Measurements from ENCODE around the gene NDOR1.

NDOR1 gene

DNA sequence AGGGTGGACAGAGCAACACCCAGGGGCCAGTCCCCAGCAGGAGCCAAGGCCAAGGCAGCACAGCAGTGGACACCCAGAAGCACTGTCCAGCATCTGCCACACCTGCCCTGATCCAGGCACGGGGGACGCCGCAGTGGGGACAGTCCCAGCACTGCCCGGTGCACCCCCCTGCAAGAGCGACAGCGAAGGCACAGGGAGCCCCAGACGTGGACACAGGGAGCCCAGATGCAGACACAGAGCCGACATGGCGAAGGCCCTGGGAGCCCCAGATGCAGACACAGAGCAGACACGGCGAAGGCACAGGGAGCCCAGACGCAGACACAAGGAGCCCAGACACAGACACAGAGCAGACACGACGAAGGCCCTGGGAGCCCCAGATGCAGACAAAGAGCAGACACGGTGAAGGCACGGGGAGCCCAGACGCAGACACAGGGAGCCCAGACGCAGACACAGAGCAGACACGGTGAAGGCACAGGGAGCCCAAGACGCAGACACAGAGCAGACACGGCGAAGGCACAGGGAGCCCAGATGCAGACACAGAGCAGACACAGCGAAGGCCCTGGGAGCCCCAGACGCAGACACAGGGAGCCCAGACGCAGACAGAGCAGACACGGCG is 21.4 kb upstream of the NDOR1 start:
- DNase-seq: no peak

DNA sequence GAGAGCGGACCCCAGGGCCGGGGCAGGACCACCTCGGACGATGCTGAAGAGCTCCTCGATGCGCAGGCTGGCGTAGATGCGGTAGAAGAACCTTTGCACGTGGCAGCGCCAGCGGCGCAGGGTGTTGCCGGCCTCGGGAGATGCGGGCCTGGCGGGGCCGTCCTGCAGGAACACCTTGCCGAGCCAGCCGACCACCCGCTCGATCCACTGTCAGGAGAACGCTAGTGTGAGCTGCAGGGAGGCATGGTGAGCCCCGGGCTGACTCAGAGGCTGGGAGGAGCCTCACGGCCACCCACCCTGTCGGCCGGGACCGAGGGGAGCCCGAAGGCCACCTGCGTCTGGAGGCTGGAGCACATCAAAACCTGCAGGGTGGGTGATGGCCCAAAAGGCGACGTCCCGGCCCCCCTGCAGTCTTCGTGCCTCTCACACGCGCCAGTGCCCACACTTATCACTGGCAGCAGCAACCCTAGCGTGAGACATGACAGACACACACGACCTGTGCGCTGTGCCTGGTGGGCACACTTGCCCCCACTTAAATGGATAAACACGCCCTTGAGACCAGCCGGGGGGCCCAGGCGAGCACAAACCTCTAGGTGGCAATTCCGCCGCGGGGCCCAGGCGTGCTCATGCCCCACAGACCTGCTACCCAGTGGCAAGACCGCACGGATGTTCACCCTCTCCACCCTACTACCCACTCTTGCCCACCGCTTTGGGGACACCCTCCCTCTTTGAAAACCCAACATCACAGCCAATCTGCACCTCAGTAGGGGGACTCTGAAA is 20.4 kb upstream of the NDOR1 start:
- no peak for DNase-seq

DNA sequence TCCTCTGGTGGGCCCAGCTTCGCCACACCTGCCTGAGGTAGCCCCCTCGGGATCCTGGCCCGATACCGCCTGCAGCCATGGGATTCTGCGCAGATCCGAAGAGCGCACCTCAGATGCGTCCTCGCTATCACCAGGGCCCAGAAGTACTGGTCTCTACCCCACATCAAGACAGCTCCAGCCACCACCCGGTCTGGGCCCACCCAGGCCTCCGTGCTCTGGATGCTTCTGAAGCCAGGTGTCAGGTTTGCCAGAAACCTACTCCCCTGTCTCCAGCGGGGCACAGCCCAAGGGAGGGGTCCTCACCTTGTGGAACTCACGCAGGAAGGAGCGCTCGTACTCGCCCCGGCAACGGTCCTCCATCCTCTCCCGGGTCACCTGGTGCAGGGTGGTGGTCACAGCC is 19.6 kb upstream of the NDOR1 start:
- no peak for DNase-seq

DNA sequence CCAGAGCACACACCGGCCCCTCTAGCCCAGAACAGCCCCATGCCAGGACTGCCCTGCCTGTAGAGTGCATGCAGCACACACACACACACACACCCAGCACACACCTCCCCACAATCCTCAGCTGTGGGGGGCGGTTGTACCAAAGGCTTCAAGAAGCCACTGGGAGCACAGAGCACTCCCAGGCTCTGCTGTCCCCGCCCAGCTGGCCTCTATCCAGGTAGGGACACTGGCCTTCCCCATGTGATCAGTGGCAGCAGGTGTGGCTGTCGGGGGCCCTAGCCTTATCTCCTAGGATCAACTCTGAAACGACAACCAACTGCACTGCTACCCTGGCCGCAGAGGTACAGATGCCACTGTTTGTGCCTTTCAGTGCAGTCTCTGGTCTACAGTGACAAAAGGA is 19.1 kb upstream of the NDOR1 start:
- no peak for DNase-seq

DNA sequence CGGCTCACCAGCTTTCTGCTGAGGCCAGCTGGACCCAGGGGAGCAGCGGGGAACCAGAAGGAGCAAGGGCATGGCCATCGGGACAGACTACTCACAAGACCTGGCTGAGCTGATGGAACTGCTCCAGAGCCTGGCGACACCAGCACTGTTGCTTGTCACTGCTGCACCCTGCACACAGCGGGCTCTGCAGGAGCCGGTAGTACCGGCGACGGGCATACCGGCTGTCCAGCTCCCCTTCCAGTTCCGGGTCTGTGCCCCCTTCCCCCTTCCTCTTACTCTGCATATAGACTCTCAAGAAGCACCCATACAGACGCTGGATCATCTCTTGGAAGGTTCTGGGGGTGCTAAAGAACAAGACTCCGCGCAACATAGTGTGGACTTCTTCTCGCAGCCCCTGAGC is 18.1 kb upstream of the NDOR1 start:
- no peak for DNase-seq

DNA sequence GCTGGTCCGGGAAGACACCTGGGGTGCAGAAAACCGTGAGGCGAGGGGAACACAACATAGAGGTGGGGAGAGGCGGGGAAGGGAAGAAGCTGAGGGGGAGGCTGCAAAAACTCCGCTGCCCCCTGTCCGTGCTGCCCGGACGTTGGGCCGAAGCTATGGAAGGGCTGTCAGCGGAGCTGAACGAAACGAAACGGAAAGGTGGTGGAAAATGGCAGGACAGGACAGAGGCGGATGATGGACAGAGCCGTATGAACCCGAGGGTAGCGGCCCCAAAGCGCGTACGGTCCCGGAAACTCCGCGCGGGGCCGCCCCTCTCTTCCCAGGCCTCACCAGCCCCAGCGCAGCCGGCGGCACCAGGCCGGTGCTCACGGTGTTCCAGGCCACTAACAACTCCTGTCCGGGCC is 17.4 kb upstream of the NDOR1 start:
- no peak for DNase-seq

DNA sequence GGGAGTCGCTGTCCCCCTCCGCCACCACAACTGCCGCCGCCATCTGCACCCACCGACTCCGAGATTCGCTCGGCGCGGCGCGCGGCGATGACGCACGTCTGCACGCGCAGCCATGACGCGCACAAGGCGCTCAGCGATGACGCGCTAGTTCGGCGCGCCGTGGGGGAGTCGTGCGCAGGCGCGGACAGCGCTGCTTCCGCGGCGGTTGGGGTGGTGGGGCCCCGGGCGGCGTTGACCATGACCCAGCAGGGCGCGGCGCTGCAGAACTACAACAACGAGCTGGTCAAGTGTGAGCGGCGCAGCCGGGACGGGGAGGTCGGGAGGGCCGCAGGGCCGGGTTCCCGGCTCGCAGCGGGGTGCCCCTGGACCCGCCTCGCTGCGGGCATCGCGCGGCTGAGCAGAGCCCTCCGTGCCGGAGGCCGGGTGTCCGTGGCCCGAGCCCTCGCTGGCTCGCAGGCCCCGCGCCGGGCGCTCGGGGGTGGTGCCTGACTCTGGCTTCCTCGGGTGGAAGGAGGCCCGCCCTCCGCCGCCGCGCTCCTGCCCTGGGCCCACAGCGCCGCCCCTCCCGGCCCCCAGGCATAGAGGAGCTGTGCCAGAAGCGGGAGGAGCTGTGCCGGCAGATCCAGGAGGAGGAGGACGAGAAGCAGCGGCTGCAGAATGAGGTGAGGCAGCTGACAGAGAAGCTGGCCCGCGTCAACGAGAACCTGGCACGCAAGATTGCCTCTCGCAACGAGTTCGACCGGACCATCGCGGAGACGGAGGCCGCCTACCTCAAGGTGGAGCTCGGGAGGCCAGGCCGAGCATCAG is 16.8 kb upstream of the NDOR1 start, which contains the start of the genes ANAPC2 and SSNA1:
ANAPC2 (minus strand) TSS at position 71 of the 807 bp plus-strand sequence; CDS start at position 43, 28 bp downstream.
SSNA1 (plus strand) TSS at position 187 of the 807 bp plus-strand sequence; CDS start at position 238, 51 bp downstream.
- DNase-seq: no peak

DNA sequence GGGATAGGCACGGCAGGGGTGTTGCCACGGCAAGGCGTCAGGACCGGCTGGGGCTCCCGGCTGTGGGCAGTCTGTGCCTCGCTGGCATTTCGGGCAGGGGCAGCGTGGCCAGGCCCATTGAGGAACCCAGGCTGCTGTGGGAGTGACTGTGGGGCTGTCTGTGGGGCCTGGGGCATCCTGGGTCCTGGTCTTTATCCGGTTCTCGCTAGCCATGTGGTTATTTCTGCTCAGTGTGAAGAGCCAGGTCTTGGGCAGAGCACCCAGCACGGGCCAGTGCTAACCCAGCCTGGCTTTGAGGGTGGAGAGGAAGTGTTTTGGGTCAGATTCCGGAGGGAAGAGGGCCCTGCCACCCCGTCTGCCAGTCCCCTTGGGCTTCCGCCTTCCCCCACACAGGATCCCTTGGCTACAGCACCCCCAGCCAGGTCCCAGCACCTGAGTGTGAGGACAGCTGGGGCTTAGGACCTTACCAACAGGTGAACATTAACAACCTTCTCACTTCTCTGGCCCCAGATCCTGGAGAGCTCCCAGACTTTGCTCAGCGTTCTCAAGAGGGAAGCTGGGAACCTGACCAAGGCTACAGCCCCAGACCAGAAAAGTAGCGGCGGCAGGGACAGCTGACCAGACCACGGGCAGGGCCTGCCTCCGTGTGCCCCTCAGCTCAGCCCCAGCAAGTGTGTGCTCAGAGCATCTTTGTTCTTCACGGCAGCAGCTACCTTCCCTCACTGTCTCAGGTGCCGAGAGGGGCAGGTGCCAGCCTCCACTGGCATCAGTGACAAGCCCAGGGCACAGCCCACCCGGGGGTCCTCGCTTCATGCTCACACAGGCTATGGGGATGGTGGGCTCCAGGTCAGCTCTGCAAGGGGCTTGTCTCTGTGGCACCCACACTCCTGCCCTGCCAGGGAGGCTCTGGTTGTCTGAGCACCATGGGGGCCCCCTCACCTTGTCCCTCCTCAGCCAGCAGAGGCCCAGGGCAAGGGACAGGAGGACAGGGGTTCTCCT is 15.9 kb upstream of the NDOR1 start:
- DNase-seq: no peak

DNA sequence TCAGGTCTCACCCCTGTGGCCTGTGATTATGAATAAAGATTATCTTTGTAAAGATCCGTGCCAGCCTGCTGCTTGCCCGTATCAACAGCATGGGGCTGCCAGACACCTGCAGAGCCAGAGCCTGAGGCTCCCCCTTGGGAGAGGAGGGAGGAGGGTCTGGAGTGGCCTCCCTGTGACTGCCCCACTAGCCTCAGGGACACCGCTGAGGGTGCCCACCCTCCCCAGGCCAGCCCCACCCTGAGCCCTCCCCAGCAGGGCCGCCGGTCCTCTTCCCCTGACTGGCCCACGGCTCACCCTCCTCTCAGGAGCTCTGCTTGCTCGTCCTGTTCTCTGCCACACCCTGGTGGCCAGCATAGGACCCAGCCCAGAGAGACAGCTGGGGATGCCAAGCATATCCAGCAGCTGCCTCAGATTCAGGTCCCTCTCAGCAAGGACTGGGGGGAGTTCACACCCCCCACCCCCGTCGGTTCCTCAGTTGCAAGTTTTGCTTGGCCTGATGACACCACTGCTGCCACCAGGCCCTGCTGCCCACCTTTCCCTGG is 15.1 kb upstream of the NDOR1 start:
- no peak for DNase-seq

DNA sequence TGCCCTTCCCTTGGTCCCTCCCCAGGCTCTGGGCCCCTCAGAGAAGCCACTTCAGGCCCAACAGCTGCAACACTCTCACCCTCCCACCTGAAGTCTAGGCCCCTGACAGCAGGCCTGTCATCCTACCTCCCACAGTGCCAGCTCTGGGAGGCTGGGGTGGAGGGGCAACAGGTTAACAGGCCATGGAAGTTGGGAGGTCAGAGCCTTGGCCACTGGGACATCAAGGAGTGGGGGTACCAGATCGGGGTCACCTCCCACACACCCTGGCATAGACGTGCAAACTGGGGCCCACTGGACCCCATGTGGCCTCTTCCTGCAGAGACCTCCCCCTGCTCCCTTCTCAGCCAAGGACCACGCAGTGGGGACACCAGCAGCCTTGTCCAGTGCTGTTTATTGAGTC is 14.3 kb upstream of the NDOR1 start:
- no peak for DNase-seq

DNA sequence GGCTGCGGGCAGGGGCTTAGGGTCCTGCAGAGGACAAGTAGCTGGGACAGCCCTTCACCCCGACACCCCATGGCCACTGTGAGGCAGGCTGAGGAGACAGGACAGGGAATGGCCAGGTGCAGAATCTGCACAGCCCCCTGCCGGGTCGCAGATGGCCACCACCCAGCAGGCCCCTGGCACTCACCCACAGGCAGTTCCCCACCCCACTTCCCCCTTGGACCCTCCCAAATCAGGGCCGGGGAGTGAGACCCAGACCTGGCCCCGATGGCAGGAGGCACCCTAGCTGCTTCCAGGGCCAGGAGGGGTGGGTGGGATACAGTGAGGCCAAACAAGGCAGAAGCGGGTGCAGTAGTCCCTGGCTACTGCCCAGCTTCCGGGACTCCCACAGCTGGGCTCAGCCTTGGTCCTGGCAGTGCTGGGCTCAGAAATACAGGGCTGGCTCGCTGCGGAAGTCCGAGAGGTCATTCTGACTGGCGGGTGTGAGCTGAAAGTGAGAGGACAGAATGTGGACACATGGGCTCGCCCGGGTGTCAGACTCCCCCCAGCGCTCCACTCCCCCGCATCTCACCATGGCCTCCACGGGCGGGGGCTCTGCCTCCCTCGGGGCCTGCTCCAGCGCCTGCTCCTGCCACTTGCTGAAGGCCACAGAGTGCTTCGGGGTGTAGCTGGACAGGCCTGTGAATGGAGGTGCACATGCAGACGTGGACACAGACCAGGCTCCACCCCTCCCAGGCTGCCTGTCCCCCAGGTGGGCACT is 13.6 kb upstream of the NDOR1 start:
- DNase-seq: no peak

DNA sequence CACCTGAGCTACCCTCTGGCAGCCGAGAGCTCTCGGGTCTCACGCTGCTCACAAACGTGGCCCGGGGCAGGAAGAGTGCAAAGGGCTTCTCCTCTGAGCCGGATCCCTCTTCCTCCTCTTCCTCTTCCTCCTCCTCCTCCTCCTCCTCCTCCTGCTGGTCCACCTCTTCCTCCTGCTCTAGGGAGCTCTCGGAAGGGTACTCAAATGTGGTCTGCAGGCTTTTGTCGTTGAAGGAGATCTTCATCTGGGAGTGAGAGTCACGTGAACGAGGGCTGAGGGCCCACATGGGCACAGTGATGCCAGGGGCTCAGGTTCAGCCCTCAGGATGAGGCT is 13.1 kb upstream of the NDOR1 start:
- no peak for DNase-seq

DNA sequence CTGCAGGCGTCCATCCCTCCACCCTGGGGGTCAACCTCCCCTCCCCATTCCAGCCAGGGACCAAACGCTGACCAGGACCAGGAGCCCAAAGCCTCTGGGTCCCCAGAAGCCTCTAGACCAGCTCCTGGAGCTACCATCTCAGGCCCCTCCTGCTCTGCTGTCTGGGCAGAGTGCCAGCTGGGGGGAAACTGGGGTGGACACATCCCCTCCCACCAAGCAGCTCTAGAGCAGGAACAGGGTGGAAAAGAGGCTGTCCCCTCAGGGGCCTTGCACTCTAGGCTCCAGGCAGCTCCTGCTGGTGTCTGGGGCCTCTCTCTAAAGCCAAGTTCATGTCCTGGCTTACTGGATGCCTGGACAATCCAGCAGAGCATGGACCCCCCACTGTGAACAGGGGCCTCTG is 12.6 kb upstream of the NDOR1 start:
- no peak for DNase-seq

DNA sequence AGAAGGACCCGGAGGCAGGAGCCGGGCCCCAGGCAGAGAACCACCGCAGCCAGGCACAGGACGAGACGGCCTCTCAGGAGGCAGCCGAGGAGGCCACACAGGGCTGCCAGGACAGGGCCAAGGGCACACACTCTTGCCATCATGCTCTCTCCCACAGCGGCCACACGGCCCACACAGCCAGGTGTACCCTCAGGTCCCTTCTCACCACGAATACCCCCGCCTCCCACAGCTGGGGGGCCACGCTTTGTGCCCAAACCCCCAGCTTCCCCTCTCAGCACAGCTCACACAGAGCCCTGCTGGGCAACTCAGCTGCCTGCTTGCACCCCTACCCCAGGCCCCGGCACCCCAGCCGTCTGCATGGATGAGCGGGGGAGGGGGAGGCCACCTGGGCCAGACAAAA is 11.7 kb upstream of the NDOR1 start:
- DNase-seq: no peak

DNA sequence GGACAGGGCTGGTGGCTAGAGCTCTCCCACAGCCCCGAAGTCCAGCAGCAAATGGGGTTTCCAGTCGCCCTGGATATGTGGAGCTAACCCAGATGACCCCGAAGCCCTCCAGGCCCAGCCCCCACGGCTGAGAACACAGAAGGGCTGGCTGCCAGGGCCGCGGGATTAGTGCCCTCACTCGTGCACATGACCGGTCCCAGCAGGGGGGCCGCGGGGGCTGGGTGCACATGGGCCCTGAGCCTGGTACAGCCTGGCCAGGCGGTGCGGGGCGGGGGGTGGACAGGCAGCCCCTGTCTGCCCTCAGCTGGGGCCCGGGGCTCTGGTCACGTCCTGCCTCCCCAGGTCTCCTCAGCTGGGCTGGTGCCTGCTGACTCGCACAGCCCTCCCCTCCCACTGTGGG is 11.1 kb upstream of the NDOR1 start:
- DNase-seq: no peak

DNA sequence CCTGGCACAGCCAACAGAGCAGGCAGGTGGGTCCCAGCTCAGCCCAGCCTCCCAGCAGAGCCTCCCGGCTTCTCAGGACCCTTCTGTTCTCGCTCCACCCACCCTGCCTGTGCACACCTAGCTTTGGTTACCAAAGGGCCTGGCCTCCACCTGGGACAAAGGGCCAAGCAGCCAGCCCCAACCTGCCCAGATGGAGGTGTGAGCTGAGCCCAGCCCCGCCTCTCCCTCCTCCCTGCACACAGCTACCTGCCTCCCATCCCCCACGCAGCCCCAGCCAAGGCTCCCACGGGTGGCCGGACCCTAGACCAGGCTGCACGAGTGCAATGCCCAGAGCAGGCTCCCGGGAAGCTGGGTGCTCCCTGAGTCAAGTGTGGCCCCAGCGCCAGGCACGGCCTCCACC is 10.6 kb upstream of the NDOR1 start:
- no peak for DNase-seq

DNA sequence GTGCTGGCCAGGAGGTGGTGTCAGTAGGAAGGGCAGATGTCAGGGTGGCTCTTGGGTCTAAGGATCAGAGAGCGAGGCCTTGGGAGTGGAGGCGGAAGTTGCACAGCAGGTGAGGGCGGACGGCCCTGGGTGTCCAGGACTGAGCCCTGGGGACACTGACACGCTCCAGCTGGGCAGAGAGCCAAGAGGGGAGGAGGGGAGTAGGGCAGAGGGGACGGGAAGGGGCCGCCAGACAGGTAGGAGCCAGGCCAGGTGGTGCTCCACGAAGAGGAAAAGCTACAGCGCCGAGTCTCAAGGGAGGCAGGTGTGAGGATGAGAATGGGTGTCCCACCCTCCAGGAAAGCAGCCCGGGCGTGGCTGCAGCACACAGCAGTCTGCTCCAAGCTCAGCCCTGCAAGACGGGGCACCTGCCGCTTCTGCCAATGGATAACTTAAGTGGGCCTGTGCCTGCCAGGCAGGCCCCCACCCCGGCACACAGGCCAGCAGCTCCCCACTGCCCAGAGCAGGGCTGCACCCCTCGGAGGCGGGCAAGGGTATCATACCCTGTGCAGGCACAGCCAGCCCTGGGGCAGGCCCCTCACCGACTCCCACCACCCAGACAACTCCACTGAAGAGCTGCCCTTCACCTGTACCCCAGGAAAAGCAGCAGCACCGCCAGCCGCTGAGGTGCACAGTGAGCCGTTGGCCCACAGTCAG is 9.8 kb upstream of the NDOR1 start:
- DNase-seq: peak; percentile 54

DNA sequence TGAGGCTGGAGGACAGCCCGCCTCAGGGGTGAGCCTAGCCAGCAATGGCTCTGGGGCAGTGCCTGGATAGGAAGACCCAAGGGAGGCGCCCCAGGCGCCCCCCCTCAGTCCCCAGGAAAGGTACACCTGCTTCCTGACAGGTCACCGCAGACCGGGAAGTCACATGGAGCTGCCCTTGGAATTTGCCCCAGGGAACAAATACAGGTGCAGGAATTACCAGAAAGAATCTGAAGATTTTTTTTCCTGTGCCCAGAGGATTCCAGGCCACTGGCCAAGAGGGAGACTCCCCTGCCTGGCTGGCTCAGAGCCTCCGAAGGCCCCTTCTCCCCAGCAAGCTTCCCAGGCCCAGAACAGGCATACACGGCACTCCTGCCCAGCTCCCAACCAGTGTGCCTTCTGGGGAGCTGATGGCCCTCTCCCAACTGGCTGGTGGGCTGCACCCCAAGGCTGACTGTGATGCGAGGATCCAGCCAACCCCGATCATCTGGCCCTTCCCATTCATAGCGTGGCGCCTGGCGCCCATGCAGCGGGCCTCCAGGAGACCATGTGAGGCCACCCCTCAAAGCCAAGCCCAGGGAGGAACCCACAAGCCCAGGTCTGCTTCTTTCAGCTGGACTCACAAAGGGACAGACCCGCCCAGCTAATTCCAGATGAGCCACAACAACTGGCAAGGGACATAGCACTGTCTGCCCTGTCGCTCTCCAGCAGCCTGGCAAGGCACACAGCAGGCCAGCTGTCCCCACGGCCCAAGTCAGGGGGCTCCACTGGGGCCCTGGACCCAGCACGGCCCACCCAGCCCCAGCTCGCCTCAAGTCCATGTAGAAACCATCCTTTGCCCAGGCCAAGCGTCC is 7.2 kb upstream of the NDOR1 start:
- DNase-seq: no peak

DNA sequence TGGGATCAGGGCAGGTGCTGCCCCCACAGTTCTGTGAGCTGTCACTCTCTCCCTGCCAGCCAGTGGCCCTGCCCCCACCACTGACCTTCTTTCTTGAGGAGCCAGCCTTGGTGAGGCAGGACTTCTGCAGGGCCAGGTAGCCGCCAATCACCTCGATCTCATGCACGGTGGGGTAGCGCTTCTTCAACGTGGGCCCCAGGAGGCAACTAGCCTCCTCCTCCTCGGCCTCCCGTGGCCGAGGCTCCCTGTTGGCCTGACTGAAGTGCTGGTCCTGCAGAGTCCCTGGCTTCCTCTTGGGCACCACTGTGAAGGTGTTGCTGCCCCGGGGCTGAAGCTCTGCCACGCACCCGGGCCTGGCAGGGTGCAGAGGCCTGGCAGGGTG is 6.6 kb upstream of the NDOR1 start:
- DNase-seq: no peak

All from NCI-H2081 treated with DMSO at 0.1 percent for 48 hours (cell line).